Measurements from ENCODE around the gene VMAC.

DNA sequence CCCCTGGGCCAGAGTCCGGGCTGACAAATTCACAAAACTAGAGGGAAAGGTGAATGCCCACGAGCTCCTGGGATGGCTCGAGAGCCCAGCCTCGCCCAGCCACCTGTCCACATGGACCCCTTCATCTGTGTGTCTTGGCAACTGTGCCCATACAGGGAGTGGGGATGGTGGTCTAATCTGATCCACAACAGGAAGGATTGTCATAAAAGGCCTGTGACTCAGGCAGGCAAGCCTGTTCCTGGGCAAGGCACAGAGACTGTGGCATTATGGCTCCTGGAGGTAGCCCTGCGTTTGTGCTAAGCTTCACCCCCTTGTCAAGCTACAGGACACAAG is 29.4 kb downstream of the VMAC start:
- TF ChIP-seq CTCF (IDR thresholded peaks at IDR 0.05) (no peak), POLR2A (IDR thresholded peaks at IDR 0.05) (no peak)

Measured in right lobe of liver (tissue), 4 donors.